Activated CD4-positive, alpha-beta T cell treated with anti-CD3 and anti-CD28 coated beads, Interleukin-2, amount 10 ng/mL, durations not matched to agents 7 days and 5 days (primary cell): ENCODE measurements around the gene C16orf78. TPM values are rescaled to one million over a fixed set of nuclear protein-coding genes. Genes with fewer than 3 reads are reported as not detected.

Source experiments
- CTCF ChIA-PET: fragments of 350-600 bp; sonication (Branson Sonifier 250); formaldehyde crosslinking; loops from one replicate; lab custom pipeline; 2021; ENCODE audit warnings: antibody characterized with exemption; lab: Charles Lee
- POLR2A ChIA-PET: fragments of 350-600 bp; sonication (Branson Sonifier 250); formaldehyde crosslinking; loops from one replicate; lab custom pipeline; 2021; ENCODE audit warnings: antibody characterized with exemption; lab: Charles Lee
- DNase-seq: peaks from one replicate; pipeline ENCODE4 v3.0.0-alpha.2; 2020
- H3K27ac Mint-ChIP-seq: one replicate; pipeline ENCODE4 v1.8.0; 2021; ENCODE audit warnings: mild to moderate bottlenecking, moderate library complexity, mixed read lengths
- H3K27me3 Mint-ChIP-seq: one replicate; pipeline ENCODE4 v1.8.0; 2021; ENCODE audit warnings: mixed read lengths
- H3K36me3 Mint-ChIP-seq: one replicate; pipeline ENCODE4 v1.8.0; 2021; ENCODE audit warnings: low read depth, mixed read lengths
- H3K4me1 Mint-ChIP-seq: one replicate; pipeline ENCODE4 v1.8.0; 2021; ENCODE audit warnings: mixed read lengths
- H3K4me3 Mint-ChIP-seq: one replicate; pipeline ENCODE4 v1.8.0; 2021; ENCODE audit warnings: mild to moderate bottlenecking, moderate library complexity, mixed read lengths
- H3K9me3 Mint-ChIP-seq: one replicate; pipeline ENCODE4 v1.8.0; 2021; ENCODE audit warnings: mixed read lengths
- total RNA-seq, 2 experiments: library from RNA; stranded (reverse); gene quantifications; one replicate each; pipeline ENCODE4 v1.2.3, GENCODE V29; 2021

C16orf78 gene
- total RNA-seq, 2 experiments from 2014 or later: not detected

GRCh38 chr16:49434733-49435132 is 61.1 kb downstream of the C16orf78 start:
- Mint-ChIP-seq H3K4me1 (no peaks in the 10 kb centered on the region), H3K27me3 (no peaks in the 10 kb centered on the region), H3K4me3 (no peak overlapping the region), H3K9me3 (peaks cover 3% of the 10 kb centered on the region), H3K36me3 (no peaks in the 10 kb centered on the region), H3K27ac (no peak overlapping the region)
- ChIA-PET POLR2A (no interaction called here), CTCF (interaction anchor here (0.6 to 1.5 kb wide), 2 partner anchors 11 to 1666 kb away, joined by 3 read pairs; no protein-coding TSS in a partner anchor)
- DNase-seq: no peak

DNA sequence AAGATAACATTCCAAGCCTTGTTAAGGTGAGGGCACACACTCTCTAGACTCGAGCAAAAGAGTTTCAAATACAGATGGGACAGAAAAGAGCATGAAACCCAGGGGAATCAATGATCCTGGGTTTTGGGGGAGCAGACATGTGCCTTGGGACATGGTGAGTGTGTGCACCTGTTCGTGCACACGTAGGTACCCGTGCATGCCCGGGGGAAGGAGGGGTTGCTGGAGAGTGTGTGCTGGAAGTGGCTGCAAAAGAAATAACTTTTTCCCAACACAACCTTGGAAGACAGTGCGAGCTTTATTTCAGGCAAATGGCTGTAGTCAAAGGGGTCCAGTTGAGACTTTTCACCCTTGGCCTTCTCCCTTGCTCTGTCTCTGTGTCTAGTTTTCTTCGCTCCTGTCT is 62.6 kb downstream of the C16orf78 start:
- Mint-ChIP-seq H3K27me3 (no peaks in the 10 kb centered on the region), H3K9me3 (no peaks in the 10 kb centered on the region), H3K36me3 (no peaks in the 10 kb centered on the region), H3K4me3 (no peak overlapping the region), H3K4me1 (peaks cover 4% of the 10 kb centered on the region), H3K27ac (no peak overlapping the region)
- ChIA-PET CTCF (interaction anchor here (1.5 kb wide), 1 partner anchor 10 kb away, joined by 3 read pairs; no protein-coding TSS in a partner anchor), POLR2A (no interaction called here)
- DNase-seq: no peak

DNA sequence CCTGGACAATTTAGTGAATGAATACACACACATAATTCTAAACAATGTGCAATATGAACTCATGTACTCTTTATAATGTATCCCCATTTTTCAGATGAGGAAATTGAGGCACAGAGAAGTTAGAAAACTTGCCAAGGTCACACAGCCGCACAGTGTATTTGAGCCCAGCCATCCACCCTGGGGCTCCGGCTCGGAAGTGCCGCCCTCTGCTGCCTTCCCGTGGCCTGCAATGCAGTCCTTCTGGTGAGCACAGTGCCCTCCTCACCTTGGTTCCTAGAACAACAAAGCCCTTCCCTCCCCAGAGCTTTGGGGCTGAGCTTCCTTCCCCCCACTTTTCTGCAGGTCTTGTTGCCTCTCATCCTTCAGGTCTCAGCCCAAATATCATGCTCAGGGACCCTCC is 63.7 kb downstream of the C16orf78 start:
- Mint-ChIP-seq H3K4me3 (no peak overlapping the region), H3K27ac (no peak overlapping the region), H3K4me1 (peaks cover 15% of the 10 kb centered on the region), H3K9me3 (no peaks in the 10 kb centered on the region), H3K27me3 (no peaks in the 10 kb centered on the region), H3K36me3 (no peaks in the 10 kb centered on the region)
- POLR2A ChIA-PET: no interaction called here
- CTCF ChIA-PET: no interaction called here
- no peak for DNase-seq

GRCh38 chr16:49439050-49439449 is 65.4 kb downstream of the C16orf78 start:
- POLR2A ChIA-PET: no interaction called here
- no peak overlapping the region for H3K27ac Mint-ChIP-seq
- H3K4me3 Mint-ChIP-seq: no peak overlapping the region
- CTCF ChIA-PET: no interaction called here
- H3K9me3 Mint-ChIP-seq: no peaks in the 10 kb centered on the region
- H3K36me3 Mint-ChIP-seq: no peaks in the 10 kb centered on the region
- no peak for DNase-seq
- H3K27me3 Mint-ChIP-seq: no peaks in the 10 kb centered on the region
- H3K4me1 Mint-ChIP-seq: peaks cover 22% of the 10 kb centered on the region

- H3K9me3 Mint-ChIP-seq: no peaks in the 10 kb centered on the region
- no peaks in the 10 kb centered on the region for H3K27me3 Mint-ChIP-seq
- H3K36me3 Mint-ChIP-seq: no peaks in the 10 kb centered on the region
- CTCF ChIA-PET: no interaction called here
- H3K4me3 Mint-ChIP-seq: no peak overlapping the region
- POLR2A ChIA-PET: no interaction called here
- H3K4me1 Mint-ChIP-seq: peaks cover 22% of the 10 kb centered on the region
- no peak for DNase-seq
- H3K27ac Mint-ChIP-seq: no peak overlapping the region
These were observed 66.1 kb downstream of the C16orf78 start for GRCh38 chr16:49439676-49440075.

DNA sequence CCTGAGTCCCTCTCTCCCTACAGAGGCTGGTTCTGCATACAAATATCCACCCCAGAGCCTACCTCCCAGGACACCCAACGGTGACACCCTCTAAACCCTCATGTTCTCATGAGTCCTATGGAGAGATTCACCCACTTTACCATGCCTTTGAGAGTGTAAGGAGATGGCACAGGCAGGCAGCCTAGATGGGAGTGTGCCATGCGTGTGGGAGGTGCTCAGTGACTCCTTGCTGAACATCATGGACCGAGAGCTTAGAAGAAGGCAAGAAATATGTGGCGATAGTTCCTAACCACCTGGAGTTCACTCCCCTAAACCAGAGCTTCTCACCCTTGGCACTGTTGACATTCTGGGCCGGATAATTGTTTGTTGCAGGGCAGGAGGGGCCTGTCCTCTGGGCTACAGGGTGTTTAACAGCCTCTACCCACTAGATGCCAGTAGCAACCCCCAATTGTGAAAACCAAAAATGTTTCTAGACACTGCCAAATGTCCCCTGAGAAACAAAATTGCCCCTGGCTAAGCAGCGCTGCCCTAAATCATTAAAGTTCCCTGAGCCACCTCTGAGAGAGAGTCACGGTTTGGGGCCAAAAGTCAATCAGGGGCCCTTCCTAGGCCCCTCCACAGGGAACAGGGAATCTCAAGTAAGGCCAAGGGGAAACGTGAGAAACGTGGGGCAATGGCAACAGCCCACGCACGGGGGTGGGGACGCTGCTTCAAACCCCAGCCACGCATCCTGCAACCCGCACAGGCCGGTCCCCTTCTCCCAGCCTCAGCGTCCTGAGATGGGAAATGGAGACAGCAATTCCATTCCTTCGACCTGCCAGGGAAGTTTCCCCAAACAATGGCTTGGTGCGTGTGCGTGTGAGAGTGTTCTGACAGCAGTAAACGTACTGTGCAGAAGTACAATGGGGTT is 66.8 kb downstream of the C16orf78 start:
- no peak for DNase-seq
- Mint-ChIP-seq H3K9me3 (no peaks in the 10 kb centered on the region), H3K4me1 (peaks cover 22% of the 10 kb centered on the region), H3K36me3 (no peaks in the 10 kb centered on the region), H3K4me3 (no peak overlapping the region), H3K27ac (peak overlapping the region; percentile 47), H3K27me3 (no peaks in the 10 kb centered on the region)
- ChIA-PET POLR2A (no interaction called here), CTCF (no interaction called here)

DNA sequence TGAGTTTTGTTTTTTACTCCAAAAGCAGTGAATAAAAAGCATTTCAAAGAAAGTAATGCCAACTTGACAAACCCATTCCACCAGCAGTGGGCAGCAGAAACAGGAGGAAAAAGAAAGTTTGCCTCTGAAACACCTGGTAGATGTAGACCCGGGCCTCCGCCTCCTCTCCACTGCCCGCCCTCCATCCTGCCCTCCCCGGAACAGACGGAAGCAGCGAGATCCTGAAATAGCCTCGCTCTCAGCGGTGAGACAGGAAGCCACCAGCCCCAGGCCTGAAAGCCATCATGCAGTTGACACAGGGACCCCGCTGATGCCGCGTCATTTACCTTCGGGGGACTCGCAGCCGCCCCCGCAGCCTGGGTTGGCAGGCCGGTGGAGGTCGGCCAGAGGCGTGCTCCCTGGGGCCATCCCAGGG is 67.8 kb downstream of the C16orf78 start:
- Mint-ChIP-seq H3K4me3 (peak overlapping the region; percentile 18), H3K4me1 (peaks cover 22% of the 10 kb centered on the region), H3K9me3 (no peaks in the 10 kb centered on the region), H3K27me3 (no peaks in the 10 kb centered on the region), H3K36me3 (no peaks in the 10 kb centered on the region), H3K27ac (peak overlapping the region; percentile 68)
- ChIA-PET POLR2A (no interaction called here), CTCF (no interaction called here)
- peak; percentile 89 for DNase-seq

GRCh38 chr16:49442805-49443204 is 69.2 kb downstream of the C16orf78 start:
- Mint-ChIP-seq H3K9me3 (no peaks in the 10 kb centered on the region), H3K4me3 (no peak overlapping the region), H3K4me1 (peaks cover 22% of the 10 kb centered on the region), H3K27me3 (no peaks in the 10 kb centered on the region), H3K36me3 (no peaks in the 10 kb centered on the region), H3K27ac (peak overlapping the region; percentile 5)
- ChIA-PET POLR2A (no interaction called here), CTCF (no interaction called here)
- no peak for DNase-seq

GRCh38 chr16:49443576-49443975 is 70.0 kb downstream of the C16orf78 start:
- H3K9me3 Mint-ChIP-seq: no peaks in the 10 kb centered on the region
- DNase-seq: no peak
- H3K27ac Mint-ChIP-seq: no peak overlapping the region
- no peak overlapping the region for H3K4me3 Mint-ChIP-seq
- H3K4me1 Mint-ChIP-seq: peaks cover 22% of the 10 kb centered on the region
- no peaks in the 10 kb centered on the region for H3K27me3 Mint-ChIP-seq
- no peaks in the 10 kb centered on the region for H3K36me3 Mint-ChIP-seq
- ChIA-PET CTCF (no interaction called here), POLR2A (no interaction called here)

- Mint-ChIP-seq H3K36me3 (no peaks in the 10 kb centered on the region), H3K9me3 (no peaks in the 10 kb centered on the region), H3K27me3 (no peaks in the 10 kb centered on the region), H3K27ac (no peak overlapping the region), H3K4me1 (peaks cover 12% of the 10 kb centered on the region), H3K4me3 (no peak overlapping the region)
- POLR2A ChIA-PET: no interaction called here
- DNase-seq: no peak
- CTCF ChIA-PET: interaction anchor here (1.5 kb wide), 1 partner anchor 8 kb away, joined by 4 read pairs; no protein-coding TSS in a partner anchor
These were observed 73.2 kb downstream of the C16orf78 start for GRCh38 chr16:49446805-49447204.

Other genes starting within 250 kb of the C16orf78 start
- not detected for gene CBLN1, start 92.0 kb upstream of the C16orf78 start, total RNA-seq